22Rv1 (cell line): Measurements from ENCODE around the gene ADAMTS8.

Experiments used
- H3K27ac ChIP-seq: fragments of 450-650 bp; 2 replicates; pipeline ENCODE4 v1.5.1; 2017
- CTCF ChIP-seq: fragments of 450-650 bp; IDR thresholded peaks from 2 replicates; pipeline ENCODE4 v1.5.1; 2017; ENCODE audit warnings: mild to moderate bottlenecking
- ZFX ChIP-seq: fragments of 450-650 bp; IDR thresholded peaks from 2 replicates; pipeline ENCODE4 v1.6.1; 2017; ENCODE audit warnings: antibody characterized with exemption, borderline replicate concordance

ADAMTS8 gene

GRCh38 chr11:130414107-130415080, 14.0 kb downstream of the ADAMTS8 start:
- H3K27ac ChIP-seq: no peak overlapping the region
- TF ChIP-seq CTCF (no peak), ZFX (no peak)

GRCh38 chr11:130413405-130414106, 14.9 kb downstream of the ADAMTS8 start:
- no peak overlapping the region for H3K27ac ChIP-seq
- TF ChIP-seq CTCF (no peak), ZFX (no peak)

DNA sequence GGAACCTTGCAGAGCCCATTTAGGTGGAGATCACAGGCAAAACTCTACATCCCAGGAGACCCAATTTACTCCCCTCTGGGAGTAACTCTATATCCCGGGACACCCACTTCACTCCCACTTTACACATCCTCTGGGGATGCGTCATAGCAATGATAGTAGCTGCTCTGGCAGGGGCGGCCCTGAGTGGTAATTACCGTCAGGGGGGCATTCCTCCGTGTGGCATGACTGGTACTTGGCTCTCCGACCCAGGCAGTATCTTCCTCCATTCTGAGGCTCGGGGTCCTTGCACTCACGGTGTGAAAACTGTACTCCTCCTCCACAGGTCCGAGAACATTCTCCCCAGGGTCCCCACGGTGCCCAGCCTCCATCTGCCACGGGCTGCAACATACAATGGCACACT, 17.2 kb downstream of the ADAMTS8 start:
- no peak overlapping the region for H3K27ac ChIP-seq
- TF ChIP-seq CTCF: no peak
- no peak for TF ChIP-seq ZFX

DNA sequence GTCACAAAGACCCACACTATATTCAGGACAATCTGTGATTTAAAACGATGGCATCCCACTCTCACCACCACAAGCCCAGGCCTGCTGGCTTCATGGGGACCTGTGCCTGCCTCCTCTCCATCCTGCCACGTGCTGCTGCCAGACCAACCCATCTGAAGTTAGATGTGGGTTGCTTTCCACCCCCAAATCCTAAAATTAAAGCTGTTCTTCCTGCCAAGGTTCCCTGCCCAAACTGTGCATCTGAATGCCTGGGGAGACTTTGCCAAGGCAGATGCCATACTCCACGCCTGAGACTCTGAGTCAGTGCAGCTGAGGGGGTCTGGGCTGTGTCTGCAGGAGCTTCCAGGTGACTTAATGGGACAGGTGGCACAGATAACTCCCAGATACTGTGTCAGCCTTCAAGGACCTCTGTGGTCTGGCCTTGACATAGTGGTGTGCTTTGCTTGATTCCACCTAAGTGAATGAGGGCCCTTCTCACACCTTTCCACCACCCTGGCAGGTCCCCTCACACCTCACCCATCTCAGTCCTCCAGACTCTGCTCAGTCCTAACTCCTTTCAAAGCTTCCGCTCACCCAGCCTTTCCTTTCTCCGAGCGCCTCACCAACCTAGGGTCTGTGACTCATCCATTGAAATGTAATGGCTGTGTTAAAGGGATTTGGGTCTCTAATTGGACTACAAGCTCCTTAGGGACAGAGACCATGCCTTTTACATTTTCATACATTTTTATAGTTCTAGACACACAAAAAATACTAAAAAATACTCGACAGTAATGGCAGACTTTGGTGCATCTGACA, 18.6 kb downstream of the ADAMTS8 start:
- TF ChIP-seq ZFX (no peak), CTCF (no peak)
- H3K27ac ChIP-seq: no peak overlapping the region

DNA sequence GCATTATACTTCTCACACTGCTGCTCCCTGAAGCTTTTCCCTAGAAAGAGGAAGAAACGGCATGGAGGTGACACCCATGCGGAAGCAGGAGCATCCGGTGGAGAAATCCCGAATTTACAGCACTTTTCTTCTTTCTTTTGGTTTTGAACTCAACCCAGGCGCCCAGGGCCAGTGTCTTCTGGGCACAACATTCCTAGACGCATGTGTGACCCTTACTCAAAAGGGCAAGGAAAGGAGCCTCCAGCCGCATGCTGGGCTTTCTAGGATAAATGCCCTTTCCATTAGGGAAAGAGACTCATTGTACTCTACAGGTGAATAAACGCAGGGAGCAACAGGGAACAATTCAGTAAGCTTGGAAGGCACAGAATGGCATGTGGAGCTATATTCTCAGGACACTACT, 19.5 kb downstream of the ADAMTS8 start:
- no peak for TF ChIP-seq CTCF
- no peak for TF ChIP-seq ZFX
- H3K27ac ChIP-seq: no peak overlapping the region

DNA sequence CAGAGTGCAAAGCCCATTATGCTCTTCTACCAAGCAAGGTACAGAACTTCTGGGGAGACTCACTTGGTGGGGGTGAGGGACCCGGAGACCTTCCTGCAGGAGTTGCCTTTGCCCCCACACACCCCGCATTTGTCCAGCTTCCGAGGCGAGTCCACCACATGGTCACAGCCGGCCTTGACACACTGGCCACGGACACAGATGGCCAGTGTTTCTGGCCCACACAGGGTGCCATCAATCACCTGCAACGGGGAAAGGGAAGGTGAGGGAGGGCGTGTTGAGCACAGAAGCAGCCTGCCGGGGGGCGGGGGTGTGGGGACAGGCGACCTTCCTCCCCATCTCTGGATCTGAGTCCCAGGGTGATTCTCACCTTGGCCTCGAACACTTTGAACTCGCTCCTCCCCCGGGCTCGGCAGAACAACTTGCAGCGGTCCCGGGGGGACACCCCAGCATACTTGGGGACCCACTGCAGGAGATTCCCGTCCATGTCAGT, 20.0 kb downstream of the ADAMTS8 start:
- no peak for TF ChIP-seq CTCF
- no peak for TF ChIP-seq ZFX
- no peak overlapping the region for H3K27ac ChIP-seq
